Measurements from ENCODE around the gene VPS37C. TPM values are rescaled to one million over a fixed set of nuclear protein-coding genes. Genes with fewer than 3 reads are reported as not detected.

The VPS37C gene
- total and polyA plus RNA-seq, 9 of the 15 experiments (the other 6 are each of a cell fraction or from before 2014, with no cell fraction given) = 0.62 to 29.8 (median 11.5) TPM

GRCh38 chr11:61144511-61145179 is 16.6 kb downstream of the VPS37C start:
- no peak overlapping the region for H3K4me2 ChIP-seq (ENCODE audit: insufficient read depth, low read length)
- FAIRE-seq = no peak
- in situ Hi-C loops (cut with MboI) (no loop called here), intact Hi-C loops (cut with micrococcal nuclease) (no loop called here)
- no peak overlapping the region for H2AFZ ChIP-seq (ENCODE audit: low read depth, low read length)
- DNase-seq (ENCODE audit: extremely low read depth in 1 of 4, low spot score in 3 of 4) = no peak
- ATAC-seq = no peak
- H3K9ac ChIP-seq (ENCODE audit: insufficient read depth in 1 of 2, low read depth in 2 of 2, low read length in 2 of 2) = peak overlapping the region in 1 of 2 experiments; percentile 54; a peak in 2 of 4 replicates
- CTCF ChIA-PET (ENCODE audit: low intra/inter-chr PET ratio) = interaction anchor here (0.6 kb wide), 1 partner anchor 266 kb away, joined by 4 read pairs; no protein-coding TSS in a partner anchor
- H3K27me3 ChIP-seq (ENCODE audit: control insufficient read depth in 2 of 2, insufficient read depth in 2 of 2, low read length in 2 of 2) = no peaks in the 10 kb centered on the region
- WGBS (ENCODE audit: insufficient coverage, low coverage, missing lambda C conversion rate) = 74% methylated on average over 15 of the region's 16 CpGs
- no peak overlapping the region for H3K4me3 ChIP-seq
- H3K9me3 ChIP-seq (replicated peaks; ENCODE audit: control insufficient read depth, insufficient read depth, low read depth, low read length) = no peaks in the 10 kb centered on the region
- POLR2A ChIA-PET = interaction anchor here (0.5 kb wide), 1 partner anchor 180 kb away, joined by 4 read pairs; no protein-coding TSS in a partner anchor
- BruUV-seq (replicated peaks) = no TSS peak
- H3K27ac ChIP-seq (ENCODE audit: extremely low read depth, low read depth, low read length) = no peak overlapping the region
- H4K20me1 ChIP-seq (replicated peaks; ENCODE audit: control insufficient read depth, insufficient read depth, low read length) = peaks cover 24% of the 10 kb centered on the region; the same call in 1 of the 2 replicates
- peaks cover 65% of the 10 kb centered on the region for H3K79me2 ChIP-seq (ENCODE audit: control insufficient read depth, insufficient read depth, low read length)
- H3K4me1 ChIP-seq (replicated peaks in 1 of 2; ENCODE audit: control insufficient read depth in 2 of 2, insufficient read depth in 2 of 2, low read length in 2 of 2) = peaks cover 15 to 22% of the 10 kb centered on the region in 2 experiments; a peak in 4 of 5 replicates
- peaks cover 10% of the 10 kb centered on the region; the same call in 1 of the 3 replicates for H3K36me3 ChIP-seq (ENCODE audit: control insufficient read depth, insufficient read depth, low read length)
- peaks cover 3% of the 10 kb centered on the region for H3K9me1 ChIP-seq (ENCODE audit: control insufficient read depth, insufficient read depth, low read length)
- no peak for TF ChIP-seq ZNF277 (CRISPR knock-in tag; IDR thresholded peaks at IDR 0.05; ENCODE audit: borderline replicate concordance)
- TF ChIP-seq, protein P1, sequence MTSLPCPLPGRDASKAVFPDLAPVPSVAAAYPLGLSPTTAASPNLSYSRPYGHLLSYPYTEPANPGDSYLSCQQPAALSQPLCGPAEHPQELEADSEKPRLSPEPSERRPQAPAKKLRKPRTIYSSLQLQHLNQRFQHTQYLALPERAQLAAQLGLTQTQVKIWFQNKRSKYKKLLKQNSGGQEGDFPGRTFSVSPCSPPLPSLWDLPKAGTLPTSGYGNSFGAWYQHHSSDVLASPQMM (CRISPR knock-in tag; IDR thresholded peaks at IDR 0.05) = no peak
- TF ChIP-seq SNIP1 (IDR thresholded peaks at IDR 0.05; ENCODE audit: low read depth) = no peak
- TF ChIP-seq, protein P2, sequence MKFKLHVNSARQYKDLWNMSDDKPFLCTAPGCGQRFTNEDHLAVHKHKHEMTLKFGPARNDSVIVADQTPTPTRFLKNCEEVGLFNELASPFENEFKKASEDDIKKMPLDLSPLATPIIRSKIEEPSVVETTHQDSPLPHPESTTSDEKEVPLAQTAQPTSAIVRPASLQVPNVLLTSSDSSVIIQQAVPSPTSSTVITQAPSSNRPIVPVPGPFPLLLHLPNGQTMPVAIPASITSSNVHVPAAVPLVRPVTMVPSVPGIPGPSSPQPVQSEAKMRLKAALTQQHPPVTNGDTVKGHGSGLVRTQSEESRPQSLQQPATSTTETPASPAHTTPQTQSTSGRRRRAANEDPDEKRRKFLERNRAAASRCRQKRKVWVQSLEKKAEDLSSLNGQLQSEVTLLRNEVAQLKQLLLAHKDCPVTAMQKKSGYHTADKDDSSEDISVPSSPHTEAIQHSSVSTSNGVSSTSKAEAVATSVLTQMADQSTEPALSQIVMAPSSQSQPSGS (CRISPR knock-in tag; IDR thresholded peaks at IDR 0.05) = no peak
- TF ChIP-seq MCM3 (IDR thresholded peaks at IDR 0.05) = no peak
- TF ChIP-seq TFE3 (CRISPR knock-in tag; IDR thresholded peaks at IDR 0.05) = no peak
- TF ChIP-seq KDM2B (CRISPR knock-in tag; IDR thresholded peaks at IDR 0.05) = no peak
- no peak for TF ChIP-seq KDM5B (IDR thresholded peaks at IDR 0.05; ENCODE audit: insufficient replicate concordance, low read depth, low read length)
- TF ChIP-seq TRIM24 (IDR thresholded peaks at IDR 0.05) = no peak
- peak; percentile 72 for TF ChIP-seq BCOR (IDR thresholded peaks at IDR 0.05)
- no peak for TF ChIP-seq TEAD2 (tag; IDR thresholded peaks at IDR 0.05)
- TF ChIP-seq EZH2 (IDR thresholded peaks at IDR 0.05; ENCODE audit: borderline replicate concordance, low read depth, low read length) = no peak
- no peak for TF ChIP-seq COPS2 (conservative IDR thresholded peaks at IDR 0.05)
- TF ChIP-seq ADNP (tag; IDR thresholded peaks at IDR 0.05) = 0 out of 2 replicates have a peak, but pooled peaks have one; percentile 43
- no peak for TF ChIP-seq E2F8 (IDR thresholded peaks at IDR 0.05; ENCODE audit: low read depth, partially characterized antibody)
